Uterus (tissue), 4 donors: ENCODE results near the gene RIPOR1. TPM values are rescaled to one million over a fixed set of nuclear protein-coding genes. Genes with fewer than 3 reads are reported as not detected.

Source experiments
- DNase-seq, 2 donors: peaks; one replicate each; pipeline ENCODE4 v3.0.0-alpha.2; 2019 to 2020
- H3K27ac ChIP-seq, 2 donors: fragments of 200-600 bp; sonication (generic); 1 replicate in 1 of 2; 2 replicates in 1 of 2; pipeline ENCODE4 v1.5.1; 2016 to 2018
- H3K27me3 ChIP-seq, 2 donors: fragments of 200-600 bp; sonication (generic); one replicate each; pipeline ENCODE4 v1.5.1; 2018 to 2019; ENCODE audit warnings: control low read depth in 1 of 2
- H3K36me3 ChIP-seq, 2 donors: fragments of 200-600 bp; sonication (generic); one replicate each; pipeline ENCODE4 v1.5.1; 2019; ENCODE audit warnings: control low read depth in 1 of 2
- H3K4me1 ChIP-seq, 2 donors: fragments of 200-600 bp; sonication (generic); one replicate each; pipeline ENCODE4 v1.5.1; 2018 to 2019; ENCODE audit warnings: control low read depth in 1 of 2
- H3K4me3 ChIP-seq, 2 donors: fragments of 200-600 bp; sonication (generic); 1 replicate in 1 of 2; 2 replicates in 1 of 2; pipeline ENCODE4 v1.5.1; 2018 to 2019; ENCODE audit warnings: mild to moderate bottlenecking in 1 of 2
- H3K9me3 ChIP-seq, 2 donors: fragments of 200-600 bp; sonication (generic); one replicate each; pipeline ENCODE4 v1.5.1; 2019; ENCODE audit warnings: control low read depth in 1 of 2
- CTCF ChIP-seq, 4 experiments: fragments of 200-600 bp in 2 of 4; fragments of 450-650 bp in 2 of 4; sonication (generic) in 2 of 4; IDR thresholded peaks; one replicate each; pipeline ENCODE4 v1.5.1; 2016 to 2019; ENCODE audit warnings: antibody characterized with exemption in 4 of 4, mild to moderate bottlenecking in 2 of 4, moderate library complexity in 1 of 4
- POLR2A ChIP-seq, 2 donors: fragments of 450-650 bp; IDR thresholded peaks; one replicate each; pipeline ENCODE4 v1.6.1; 2016; ENCODE audit warnings: antibody characterized with exemption in 2 of 2, mild to moderate bottlenecking in 1 of 2, moderate library complexity in 1 of 2
- intact Hi-C: fragments of 100-400 bp; cut with DNase I; formaldehyde crosslinking; loops from one replicate; pipeline ENCODE4 v1.15.1; 2023; ENCODE audit warnings: low total_unique reads
- total RNA-seq, 4 donors: library from RNA; depleted of rRNA in 3 of 4; stranded (reverse); fragments of >200 nt in 3 of 4; gene quantifications; one replicate each; pipeline versions ENCODE4 v1.1.0 to v1.2.4, GENCODE V29; 2014 to 2023
- donor health status: DM: yes; HTN: yes; CAD: no.

RIPOR1 gene
- total RNA-seq, 4 donors from 2014 or later: 48.2 to 137 (median 57.4) TPM

- TF ChIP-seq CTCF (IDR thresholded peaks at IDR 0.05) (no peak), POLR2A (IDR thresholded peaks at IDR 0.05) (no peak)
- Histone ChIP-seq H3K4me1 (peaks cover 0 to 6% of the 10 kb centered on the region in 2 donors), H3K36me3 (no peaks in the 10 kb centered on the region), H3K9me3 (no peaks in the 10 kb centered on the region), H3K4me3 (no peak overlapping the region), H3K27ac (peak overlapping the region in 1 of 2 donors; percentile 17), H3K27me3 (no peaks in the 10 kb centered on the region)
- no peak for DNase-seq
- intact Hi-C loops: no loop called here
Measured at GRCh38 chr16:67546091-67546501, 17.5 kb downstream of the RIPOR1 start.

DNA sequence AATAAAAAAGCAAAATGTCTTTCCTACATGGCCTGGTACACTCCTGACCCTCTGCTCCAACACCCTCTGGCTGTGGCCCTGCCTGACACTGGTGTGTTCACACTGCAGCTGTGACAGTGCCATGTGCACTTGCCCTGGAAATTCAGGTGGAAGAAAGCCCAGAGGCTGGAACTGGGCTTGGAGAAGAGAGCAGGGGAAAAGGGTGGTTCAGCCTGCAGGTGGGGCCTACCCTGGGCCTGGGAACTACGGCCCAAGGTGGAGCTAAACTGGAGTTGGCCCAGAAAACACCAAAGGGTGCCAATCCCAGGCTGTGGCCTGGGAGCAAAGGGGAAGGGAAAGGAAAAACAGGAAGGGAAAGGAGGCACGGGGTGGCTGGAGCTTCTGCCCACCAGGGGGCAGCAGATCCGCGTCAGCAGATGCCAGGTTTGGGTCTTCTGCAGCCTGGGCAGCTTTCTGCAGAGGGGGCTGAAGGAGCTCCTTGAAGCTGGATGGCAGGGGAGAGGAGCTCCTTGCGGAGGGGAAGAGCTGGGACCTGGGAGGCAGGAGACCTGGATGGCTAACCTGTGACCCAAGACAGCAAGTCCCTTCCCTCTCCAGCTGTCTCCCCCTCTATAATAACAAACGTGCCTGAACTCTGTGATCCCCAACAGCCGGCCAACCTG, 18.3 kb downstream of the RIPOR1 start:
- intact Hi-C loops: no loop called here
- TF ChIP-seq POLR2A (IDR thresholded peaks at IDR 0.05): no peak
- peak; percentile 82 to 91 (median 86) for TF ChIP-seq CTCF (IDR thresholded peaks at IDR 0.05)
- H3K4me1 ChIP-seq: peaks cover 0 to 6% of the 10 kb centered on the region in 2 donors
- peak overlapping the region; percentile 15 to 17 for H3K27ac ChIP-seq
- no peaks in the 10 kb centered on the region for H3K9me3 ChIP-seq
- no peak overlapping the region for H3K4me3 ChIP-seq
- H3K27me3 ChIP-seq: no peaks in the 10 kb centered on the region
- H3K36me3 ChIP-seq: no peaks in the 10 kb centered on the region
- peak; percentile 66 to 70 for DNase-seq

- H3K9me3 ChIP-seq: no peaks in the 10 kb centered on the region
- peak overlapping the region in 1 of 2 donors; percentile 17 for H3K27ac ChIP-seq
- no peaks in the 10 kb centered on the region for H3K36me3 ChIP-seq
- peak in 1 of 2 donors; percentile 38 for DNase-seq
- TF ChIP-seq CTCF (IDR thresholded peaks at IDR 0.05): no peak
- no peak for TF ChIP-seq POLR2A (IDR thresholded peaks at IDR 0.05)
- H3K4me1 ChIP-seq: peaks cover 0 to 12% of the 10 kb centered on the region in 2 donors
- no peak overlapping the region for H3K4me3 ChIP-seq
- intact Hi-C loops: no loop called here
- no peaks in the 10 kb centered on the region for H3K27me3 ChIP-seq
Measured at GRCh38 chr16:67547423-67548264, 19.0 kb downstream of the RIPOR1 start.

DNA sequence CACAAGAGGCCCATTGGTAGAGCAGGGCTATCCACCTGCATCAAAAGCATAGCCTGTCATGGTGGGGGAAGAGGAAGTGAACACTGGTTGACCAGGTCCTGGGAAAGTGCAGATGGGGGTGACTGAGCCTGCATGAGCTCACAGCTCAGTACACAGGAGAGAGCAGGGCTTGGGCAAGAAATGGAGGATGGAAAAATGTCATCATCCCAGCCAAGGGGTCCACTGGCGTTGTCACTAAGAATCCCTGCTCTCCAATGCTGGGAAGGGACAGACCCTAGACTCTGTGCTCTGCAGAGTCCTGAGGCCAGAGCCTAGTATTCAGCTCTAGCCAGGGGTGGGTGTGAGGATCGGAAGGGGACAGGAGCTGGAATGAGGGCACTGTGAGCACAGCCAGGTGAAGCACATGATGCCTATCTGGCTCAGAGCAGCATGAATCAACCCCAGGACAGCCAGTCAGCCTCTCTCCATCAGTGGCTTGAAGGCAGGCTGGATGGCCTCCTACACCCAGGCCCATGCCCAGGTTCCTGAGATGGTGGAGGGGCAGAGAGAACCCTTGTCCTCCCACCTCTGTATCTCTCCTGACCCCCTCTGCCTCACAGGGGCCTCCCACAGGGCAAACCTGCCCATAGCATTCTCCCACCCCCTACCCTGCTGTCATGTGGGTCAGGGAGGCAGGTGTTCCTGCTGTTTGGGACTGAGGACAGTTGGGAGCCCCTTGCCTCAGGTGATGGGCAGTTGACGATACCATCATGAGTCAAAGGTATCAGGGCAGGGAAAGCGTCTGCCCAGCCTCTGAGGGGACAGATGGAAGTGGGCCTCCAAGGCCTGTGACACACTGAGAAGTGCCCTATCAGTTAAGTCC, 19.9 kb downstream of the RIPOR1 start:
- H3K27ac ChIP-seq: no peak overlapping the region
- intact Hi-C loops: no loop called here
- no peak for DNase-seq
- no peaks in the 10 kb centered on the region for H3K36me3 ChIP-seq
- peaks cover 0 to 14% of the 10 kb centered on the region in 2 donors for H3K4me1 ChIP-seq
- H3K9me3 ChIP-seq: no peaks in the 10 kb centered on the region
- no peaks in the 10 kb centered on the region for H3K27me3 ChIP-seq
- TF ChIP-seq POLR2A (IDR thresholded peaks at IDR 0.05): no peak
- no peak for TF ChIP-seq CTCF (IDR thresholded peaks at IDR 0.05)
- H3K4me3 ChIP-seq: no peak overlapping the region
